HepG2 (cell line): Measurements from ENCODE around the gene UHMK1. TPM values are rescaled to one million over a fixed set of nuclear protein-coding genes. Genes with fewer than 3 reads are reported as not detected.
A peak's percentile ranks its signal among the peaks of the same experiment; 100 is the strongest.

ENCODE experiments used
- IKZF4 ChIP-seq: sonication (generic); formaldehyde crosslinking; IDR thresholded peaks from 2 replicates; pipeline ENCODE4 v1.5.1; 2020; ENCODE audit warnings: borderline replicate concordance, mild to moderate bottlenecking, low read depth, missing genetic modification reagents; ENCODE audit errors: not compliant biosample characterization
- MAFF ChIP-seq: IDR thresholded peaks from 2 replicates; pipeline ENCODE4 v1.6.1; 2011; ENCODE audit warnings: low read depth, low read length, improper control_type of control experiment
- MIER3 ChIP-seq: IDR thresholded peaks from 2 replicates; pipeline ENCODE4 v1.6.1; 2016; ENCODE audit warnings: missing compliant biosample characterization, borderline replicate concordance
- NR3C1 ChIP-seq: sonication (generic); formaldehyde crosslinking; IDR thresholded peaks from 2 replicates; pipeline ENCODE4 v1.4.0; 2020; ENCODE audit warnings: missing genetic modification reagents
- PAX8 ChIP-seq: sonication (generic); formaldehyde crosslinking; IDR thresholded peaks from 2 replicates; pipeline ENCODE4 v1.8.0; 2022; ENCODE audit warnings: mild to moderate bottlenecking, missing genetic modification reagents, borderline replicate concordance
- SETDB1 ChIP-seq: sonication (generic); formaldehyde crosslinking; IDR thresholded peaks from 2 replicates; pipeline ENCODE4 v1.5.1; 2020; ENCODE audit warnings: missing genetic modification reagents, mild to moderate bottlenecking, borderline replicate concordance
- ZNF30 ChIP-seq: sonication (generic); formaldehyde crosslinking; IDR thresholded peaks from 2 replicates; pipeline ENCODE4 v1.5.0; 2020; ENCODE audit warnings: mild to moderate bottlenecking, missing genetic modification reagents
- ZNF343 ChIP-seq: sonication (generic); formaldehyde crosslinking; IDR thresholded peaks from 2 replicates; pipeline ENCODE4 v1.4.0; 2020; ENCODE audit warnings: mild to moderate bottlenecking, missing genetic modification reagents
- ZNF724P ChIP-seq: sonication (generic); formaldehyde crosslinking; IDR thresholded peaks from 2 replicates; pipeline ENCODE4 v1.8.0; 2022; ENCODE audit warnings: missing genetic modification reagents, borderline replicate concordance
- polyA plus RNA-seq, 8 experiments: library from polyadenylated mRNA; depleted of rRNA in 3 of 8; stranded (reverse) in 7 of 8; unstranded in 1 of 8; fragments of >200 nt; fragmentation: Illumina TruSeq in 4 of 8; extraction: Trizol in 4 of 8; gene quantifications; 2 replicates each; pipeline versions ENCODE4 v1.2.1 to v1.2.3, GENCODE V29; 2011 to 2016; ENCODE audit warnings: low read depth in 4 of 8, missing spikeins in 1 of 8, mixed read lengths in 1 of 8; ENCODE audit not compliant: insufficient read depth in 1 of 8
- total RNA-seq, 5 experiments: library from RNA; depleted of rRNA; stranded (reverse); fragments of >200 nt; fragmentation: Illumina TruSeq; extraction: Trizol; gene quantifications; 2 replicates each; pipeline ENCODE4 v1.2.3, GENCODE V29; 2016; ENCODE audit warnings: low read depth in 1 of 5
- TF ChIP-seq, protein P1 (sequence below): sonication (generic); formaldehyde crosslinking; IDR thresholded peaks from 2 replicates; pipeline ENCODE4 v1.5.1; 2020; ENCODE audit warnings: mild to moderate bottlenecking, missing genetic modification reagents, moderate library complexity
- TF ChIP-seq, protein P2 (sequence below): sonication (generic); formaldehyde crosslinking; IDR thresholded peaks from 2 replicates; pipeline ENCODE4 v1.4.0; 2020; ENCODE audit warnings: mild to moderate bottlenecking, missing genetic modification reagents
- TF ChIP-seq, protein P3 (sequence below): sonication (generic); formaldehyde crosslinking; conservative IDR thresholded peaks from 2 replicates; pipeline ENCODE4 v1.4.0; 2020; ENCODE audit warnings: missing genetic modification reagents
- TF ChIP-seq, protein P4 (sequence below): sonication (generic); formaldehyde crosslinking; IDR thresholded peaks from 2 replicates; pipeline ENCODE4 v1.5.1; 2020; ENCODE audit warnings: mild to moderate bottlenecking, moderate library complexity, missing genetic modification reagents
- TF ChIP-seq, protein P5 (sequence below): sonication (generic); formaldehyde crosslinking; IDR thresholded peaks from 2 replicates; pipeline ENCODE4 v1.4.0; 2020; ENCODE audit warnings: missing genetic modification reagents, borderline replicate concordance

The UHMK1 gene
- total and polyA plus RNA-seq, 2 of the 13 experiments (the other 11 are each of a cell fraction or from before 2014, with no cell fraction given): 12.9 to 20.0 TPM

GRCh38 chr1:162560303-162561036 lies 62.9 kb downstream of the UHMK1 start (continued):
- TF ChIP-seq, protein P1, sequence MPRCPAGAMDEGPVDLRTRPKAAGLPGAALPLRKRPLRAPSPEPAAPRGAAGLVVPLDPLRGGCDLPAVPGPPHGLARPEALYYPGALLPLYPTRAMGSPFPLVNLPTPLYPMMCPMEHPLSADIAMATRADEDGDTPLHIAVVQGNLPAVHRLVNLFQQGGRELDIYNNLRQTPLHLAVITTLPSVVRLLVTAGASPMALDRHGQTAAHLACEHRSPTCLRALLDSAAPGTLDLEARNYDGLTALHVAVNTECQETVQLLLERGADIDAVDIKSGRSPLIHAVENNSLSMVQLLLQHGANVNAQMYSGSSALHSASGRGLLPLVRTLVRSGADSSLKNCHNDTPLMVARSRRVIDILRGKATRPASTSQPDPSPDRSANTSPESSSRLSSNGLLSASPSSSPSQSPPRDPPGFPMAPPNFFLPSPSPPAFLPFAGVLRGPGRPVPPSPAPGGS (CRISPR knock-in tag): no peak
- no peak; the same call in 1 of the 2 replicates for TF ChIP-seq ZNF343 (CRISPR knock-in tag)
- TF ChIP-seq MAFF: no peak
- no peak for TF ChIP-seq ZNF724P (CRISPR knock-in tag)
- TF ChIP-seq, protein P2, sequence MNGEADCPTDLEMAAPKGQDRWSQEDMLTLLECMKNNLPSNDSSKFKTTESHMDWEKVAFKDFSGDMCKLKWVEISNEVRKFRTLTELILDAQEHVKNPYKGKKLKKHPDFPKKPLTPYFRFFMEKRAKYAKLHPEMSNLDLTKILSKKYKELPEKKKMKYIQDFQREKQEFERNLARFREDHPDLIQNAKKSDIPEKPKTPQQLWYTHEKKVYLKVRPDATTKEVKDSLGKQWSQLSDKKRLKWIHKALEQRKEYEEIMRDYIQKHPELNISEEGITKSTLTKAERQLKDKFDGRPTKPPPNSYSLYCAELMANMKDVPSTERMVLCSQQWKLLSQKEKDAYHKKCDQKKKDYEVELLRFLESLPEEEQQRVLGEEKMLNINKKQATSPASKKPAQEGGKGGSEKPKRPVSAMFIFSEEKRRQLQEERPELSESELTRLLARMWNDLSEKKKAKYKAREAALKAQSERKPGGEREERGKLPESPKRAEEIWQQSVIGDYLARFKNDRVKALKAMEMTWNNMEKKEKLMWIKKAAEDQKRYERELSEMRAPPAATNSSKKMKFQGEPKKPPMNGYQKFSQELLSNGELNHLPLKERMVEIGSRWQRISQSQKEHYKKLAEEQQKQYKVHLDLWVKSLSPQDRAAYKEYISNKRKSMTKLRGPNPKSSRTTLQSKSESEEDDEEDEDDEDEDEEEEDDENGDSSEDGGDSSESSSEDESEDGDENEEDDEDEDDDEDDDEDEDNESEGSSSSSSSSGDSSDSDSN (CRISPR knock-in tag): no peak
- no peak for TF ChIP-seq IKZF4
- TF ChIP-seq MIER3 (CRISPR knock-in tag): peak; percentile 85; the same call in 1 of the 2 replicates
- TF ChIP-seq PAX8 (CRISPR knock-in tag): no peak
- TF ChIP-seq, protein P3, sequence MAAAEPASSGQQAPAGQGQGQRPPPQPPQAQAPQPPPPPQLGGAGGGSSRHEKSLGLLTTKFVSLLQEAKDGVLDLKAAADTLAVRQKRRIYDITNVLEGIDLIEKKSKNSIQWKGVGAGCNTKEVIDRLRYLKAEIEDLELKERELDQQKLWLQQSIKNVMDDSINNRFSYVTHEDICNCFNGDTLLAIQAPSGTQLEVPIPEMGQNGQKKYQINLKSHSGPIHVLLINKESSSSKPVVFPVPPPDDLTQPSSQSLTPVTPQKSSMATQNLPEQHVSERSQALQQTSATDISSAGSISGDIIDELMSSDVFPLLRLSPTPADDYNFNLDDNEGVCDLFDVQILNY (CRISPR knock-in tag): no peak
- no peak for TF ChIP-seq NR3C1 (CRISPR knock-in tag)
- no peak for TF ChIP-seq ZNF30 (CRISPR knock-in tag)
- TF ChIP-seq, protein P4, sequence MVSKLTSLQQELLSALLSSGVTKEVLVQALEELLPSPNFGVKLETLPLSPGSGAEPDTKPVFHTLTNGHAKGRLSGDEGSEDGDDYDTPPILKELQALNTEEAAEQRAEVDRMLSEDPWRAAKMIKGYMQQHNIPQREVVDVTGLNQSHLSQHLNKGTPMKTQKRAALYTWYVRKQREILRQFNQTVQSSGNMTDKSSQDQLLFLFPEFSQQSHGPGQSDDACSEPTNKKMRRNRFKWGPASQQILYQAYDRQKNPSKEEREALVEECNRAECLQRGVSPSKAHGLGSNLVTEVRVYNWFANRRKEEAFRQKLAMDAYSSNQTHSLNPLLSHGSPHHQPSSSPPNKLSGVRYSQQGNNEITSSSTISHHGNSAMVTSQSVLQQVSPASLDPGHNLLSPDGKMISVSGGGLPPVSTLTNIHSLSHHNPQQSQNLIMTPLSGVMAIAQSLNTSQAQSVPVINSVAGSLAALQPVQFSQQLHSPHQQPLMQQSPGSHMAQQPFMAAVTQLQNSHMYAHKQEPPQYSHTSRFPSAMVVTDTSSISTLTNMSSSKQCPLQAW (CRISPR knock-in tag): 0 out of 2 replicates have a peak, but pooled peaks have one; percentile 50
- TF ChIP-seq, protein P5, sequence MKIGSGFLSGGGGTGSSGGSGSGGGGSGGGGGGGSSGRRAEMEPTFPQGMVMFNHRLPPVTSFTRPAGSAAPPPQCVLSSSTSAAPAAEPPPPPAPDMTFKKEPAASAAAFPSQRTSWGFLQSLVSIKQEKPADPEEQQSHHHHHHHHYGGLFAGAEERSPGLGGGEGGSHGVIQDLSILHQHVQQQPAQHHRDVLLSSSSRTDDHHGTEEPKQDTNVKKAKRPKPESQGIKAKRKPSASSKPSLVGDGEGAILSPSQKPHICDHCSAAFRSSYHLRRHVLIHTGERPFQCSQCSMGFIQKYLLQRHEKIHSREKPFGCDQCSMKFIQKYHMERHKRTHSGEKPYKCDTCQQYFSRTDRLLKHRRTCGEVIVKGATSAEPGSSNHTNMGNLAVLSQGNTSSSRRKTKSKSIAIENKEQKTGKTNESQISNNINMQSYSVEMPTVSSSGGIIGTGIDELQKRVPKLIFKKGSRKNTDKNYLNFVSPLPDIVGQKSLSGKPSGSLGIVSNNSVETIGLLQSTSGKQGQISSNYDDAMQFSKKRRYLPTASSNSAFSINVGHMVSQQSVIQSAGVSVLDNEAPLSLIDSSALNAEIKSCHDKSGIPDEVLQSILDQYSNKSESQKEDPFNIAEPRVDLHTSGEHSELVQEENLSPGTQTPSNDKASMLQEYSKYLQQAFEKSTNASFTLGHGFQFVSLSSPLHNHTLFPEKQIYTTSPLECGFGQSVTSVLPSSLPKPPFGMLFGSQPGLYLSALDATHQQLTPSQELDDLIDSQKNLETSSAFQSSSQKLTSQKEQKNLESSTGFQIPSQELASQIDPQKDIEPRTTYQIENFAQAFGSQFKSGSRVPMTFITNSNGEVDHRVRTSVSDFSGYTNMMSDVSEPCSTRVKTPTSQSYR (CRISPR knock-in tag): peak; percentile 77
- no peak for TF ChIP-seq SETDB1
